Measurements from ENCODE around the gene SRC.

The SRC gene

GRCh38 chr20:37315452-37316110 is 30.4 kb upstream of the SRC start:
- no peak for DNase-seq

- DNase-seq, result no peak
Measured at GRCh38 chr20:37316116-37316774, 29.7 kb upstream of the SRC start.

- no peak for DNase-seq
Measured at GRCh38 chr20:37316775-37317170, 29.2 kb upstream of the SRC start.

GRCh38 chr20:37317316-37317715 is 28.6 kb upstream of the SRC start:
- DNase-seq, result no peak

- DNase-seq, result no peak
Measured at GRCh38 chr20:37317994-37318640, 27.8 kb upstream of the SRC start.

GRCh38 chr20:37319151-37319671 is 26.7 kb upstream of the SRC start:
- DNase-seq, result no peak

- DNase-seq, result no peak
Measured at GRCh38 chr20:37323985-37324384, 22.0 kb upstream of the SRC start.

- DNase-seq, result no peak
Measured at GRCh38 chr20:37325206-37325605, 20.7 kb upstream of the SRC start.

- DNase-seq, result no peak
Measured at GRCh38 chr20:37326666-37327065, 19.3 kb upstream of the SRC start.

GRCh38 chr20:37327748-37328147 is 18.2 kb upstream of the SRC start:
- DNase-seq, result no peak

- DNase-seq, result no peak
Measured at GRCh38 chr20:37328149-37328945, 17.6 kb upstream of the SRC start.

- DNase-seq, result no peak
Measured at GRCh38 chr20:37329481-37330165, 16.3 kb upstream of the SRC start.

- no peak for DNase-seq
Measured at GRCh38 chr20:37330316-37330715, 15.6 kb upstream of the SRC start.

GRCh38 chr20:37331060-37331857 is 14.7 kb upstream of the SRC start:
- DNase-seq, result no peak

GRCh38 chr20:37333130-37333847 is 12.7 kb upstream of the SRC start:
- DNase-seq, result no peak

GRCh38 chr20:37333848-37334318 is 12.1 kb upstream of the SRC start:
- DNase-seq, result no peak

- DNase-seq, result no peak
Measured at GRCh38 chr20:37334450-37334849, 11.5 kb upstream of the SRC start.

GRCh38 chr20:37335642-37336368 is 10.1 kb upstream of the SRC start:
- DNase-seq, result no peak

- DNase-seq, result peak; percentile 51
Measured at GRCh38 chr20:37336369-37337207, 9.4 kb upstream of the SRC start.
